Measurements from ENCODE around the gene HPCAL1.

HPCAL1 gene

GRCh38 chr2:10333247-10333613 is 30.5 kb downstream of the HPCAL1 start:
- TF ChIP-seq CTCF (IDR thresholded peaks at IDR 0.05; ENCODE audit: control insufficient read depth, insufficient read depth, low read depth, low read length, missing control alignments): no peak
- DNase-seq (ENCODE audit: low read depth): no peak

GRCh38 chr2:10333966-10334365 is 31.3 kb downstream of the HPCAL1 start:
- no peak for TF ChIP-seq CTCF (IDR thresholded peaks at IDR 0.05; ENCODE audit: control insufficient read depth, insufficient read depth, low read depth, low read length, missing control alignments)
- no peak overlapping the region for H3K4me3 ChIP-seq (ENCODE audit: control insufficient read depth, low read depth, low read length)
- DNase-seq (ENCODE audit: low read depth): no peak

More at GRCh38 chr2:10333247-10333613, 30.5 kb downstream of the HPCAL1 start:
- no peak overlapping the region for H3K4me3 ChIP-seq (ENCODE audit: control insufficient read depth, low read depth, low read length)

DNA sequence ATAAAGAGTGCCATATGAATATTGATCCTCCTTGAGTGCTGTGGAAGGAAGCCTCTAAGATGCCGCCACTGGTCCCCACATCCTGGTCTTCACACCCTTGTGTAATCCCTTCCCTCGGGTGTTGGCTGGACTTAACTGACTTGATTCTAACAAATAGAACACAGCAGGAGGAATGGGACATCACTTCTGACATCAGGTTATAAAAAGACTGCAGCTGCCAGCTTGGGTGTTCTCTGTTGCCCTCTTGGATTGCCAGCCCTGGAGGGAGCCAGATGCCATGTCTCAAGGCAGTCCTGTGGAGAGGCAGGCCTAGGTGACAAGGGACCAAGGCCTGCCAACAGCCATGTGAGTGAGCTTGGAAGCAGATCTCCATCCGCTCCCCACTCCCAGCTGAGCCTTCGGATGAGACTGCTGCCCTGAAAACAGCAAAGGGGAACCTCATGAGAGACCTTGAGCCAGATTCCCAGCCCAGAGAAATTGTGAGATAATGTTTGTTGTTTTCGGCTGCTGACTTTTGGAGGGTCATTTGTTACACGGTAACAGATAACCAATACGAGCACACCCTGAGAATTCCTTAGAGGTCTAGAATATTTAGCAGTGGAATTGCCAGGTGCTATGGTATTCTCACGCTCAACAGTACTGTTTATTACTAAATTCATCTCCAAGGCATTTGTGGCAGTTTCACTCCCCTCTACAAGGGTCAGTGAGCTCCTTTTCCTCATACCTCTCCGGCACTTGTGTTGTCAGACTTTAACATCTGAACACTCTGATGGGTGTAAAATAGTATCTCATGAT is 32.5 kb downstream of the HPCAL1 start:
- no peak overlapping the region for H3K4me3 ChIP-seq (ENCODE audit: control insufficient read depth, low read depth, low read length)
- no peak for DNase-seq (ENCODE audit: low read depth)
- no peak for TF ChIP-seq CTCF (IDR thresholded peaks at IDR 0.05; ENCODE audit: control insufficient read depth, insufficient read depth, low read depth, low read length, missing control alignments)

DNA sequence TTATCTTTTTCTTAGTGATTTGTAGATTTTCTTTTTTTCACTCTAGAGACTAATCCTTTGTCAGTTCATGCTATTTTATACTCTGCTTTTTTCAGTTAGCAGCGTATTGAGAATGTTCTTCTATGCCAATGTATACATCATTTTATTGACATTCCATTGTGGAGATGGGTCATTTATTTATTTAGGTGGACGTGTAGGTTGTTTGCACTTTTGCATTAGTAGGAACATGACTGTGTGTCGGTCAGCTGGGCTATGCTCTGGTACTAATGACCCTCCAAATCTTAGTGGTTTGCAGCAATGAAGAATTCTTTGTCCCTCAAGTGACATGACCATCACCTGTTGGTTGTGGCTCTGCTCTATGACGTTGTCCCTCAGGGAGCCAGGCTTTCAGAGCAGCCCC is 33.6 kb downstream of the HPCAL1 start:
- DNase-seq (ENCODE audit: low read depth): no peak
- no peak for TF ChIP-seq CTCF (IDR thresholded peaks at IDR 0.05; ENCODE audit: control insufficient read depth, insufficient read depth, low read depth, low read length, missing control alignments)
- no peak overlapping the region for H3K4me3 ChIP-seq (ENCODE audit: control insufficient read depth, low read depth, low read length)

DNA sequence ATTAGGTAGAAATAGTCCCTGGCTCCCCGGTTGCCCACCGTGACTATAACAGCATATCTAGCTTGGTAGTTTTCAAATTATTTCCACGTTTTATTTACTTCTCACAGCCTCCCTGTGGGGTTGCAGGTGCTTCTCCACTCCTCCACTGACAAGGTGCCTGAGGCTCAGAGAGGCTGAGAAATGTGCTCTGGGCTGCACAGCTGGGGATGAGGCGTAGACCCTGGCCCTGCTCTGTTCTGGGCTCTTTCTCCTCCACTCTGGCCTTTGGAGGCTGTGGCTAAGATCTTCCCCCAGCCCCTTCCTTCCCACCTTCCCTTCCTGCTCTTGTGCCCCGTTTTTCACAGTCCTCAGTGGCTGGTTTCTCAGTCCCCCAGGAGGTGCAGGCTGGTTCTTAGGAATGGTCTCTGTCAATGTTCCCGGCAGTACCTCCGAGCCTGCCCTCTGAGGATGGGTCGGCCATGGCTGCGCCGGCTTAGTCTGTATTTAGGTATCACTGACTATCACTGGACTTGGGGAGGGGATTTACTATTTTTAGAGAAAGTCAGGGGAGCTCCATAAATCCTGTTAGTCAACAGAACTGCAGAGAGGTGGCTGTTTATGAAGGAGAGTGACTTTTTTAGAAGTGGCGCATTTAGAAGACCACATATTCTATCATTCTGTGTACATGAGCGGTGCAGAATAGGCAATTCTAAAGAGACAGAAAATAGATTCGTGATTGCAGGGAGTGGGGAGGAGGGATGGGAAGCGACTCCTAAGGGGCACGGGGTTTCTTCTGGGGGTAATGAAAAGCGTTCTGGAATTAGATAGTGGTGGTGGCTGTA is 35.0 kb downstream of the HPCAL1 start:
- H3K4me3 ChIP-seq (ENCODE audit: control insufficient read depth, low read depth, low read length): no peak overlapping the region
- no peak for TF ChIP-seq CTCF (IDR thresholded peaks at IDR 0.05; ENCODE audit: control insufficient read depth, insufficient read depth, low read depth, low read length, missing control alignments)

DNA sequence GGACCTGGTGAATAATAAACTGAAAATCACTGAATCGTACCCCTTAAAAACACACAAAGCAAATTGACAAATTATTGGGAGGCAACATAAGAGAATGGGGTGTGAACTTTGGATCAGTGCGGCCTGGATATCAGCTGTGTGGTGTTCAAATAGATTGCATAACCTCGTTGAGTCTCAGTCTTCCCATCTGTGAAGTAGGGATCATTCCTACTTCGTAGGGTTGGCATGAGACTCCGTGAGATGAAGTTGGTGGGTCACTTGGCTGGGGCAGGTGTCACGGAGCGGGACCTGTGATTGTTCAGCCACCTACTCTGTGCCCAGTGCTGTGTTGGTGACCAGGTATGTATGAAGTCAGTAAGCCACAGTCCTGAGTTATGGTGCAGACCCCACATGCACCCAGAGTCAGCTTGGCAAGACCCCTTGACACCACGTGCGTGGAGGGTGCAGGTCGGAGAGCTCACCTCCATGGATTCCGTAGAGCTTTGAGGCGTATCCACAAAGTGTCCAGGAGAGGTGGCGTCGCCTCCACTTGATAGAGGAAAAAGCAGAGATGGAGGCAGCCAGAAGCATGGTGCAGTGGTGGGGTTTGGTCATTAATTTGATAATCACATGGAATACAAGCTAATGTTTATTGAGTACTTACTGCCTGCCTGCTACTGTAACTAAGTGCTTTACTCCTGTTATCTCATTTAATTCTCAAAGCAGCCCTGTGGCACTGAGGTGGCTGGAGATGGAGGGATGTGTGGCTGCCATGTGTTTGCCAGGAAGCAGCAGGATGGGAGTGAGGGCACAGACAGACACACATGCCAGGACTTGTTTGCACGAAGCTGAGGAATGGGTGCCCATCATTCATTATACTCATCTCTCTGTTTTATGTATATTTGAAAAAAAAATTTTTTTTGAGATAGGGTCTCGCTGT is 35.8 kb downstream of the HPCAL1 start:
- no peak for DNase-seq (ENCODE audit: low read depth)
- TF ChIP-seq CTCF (IDR thresholded peaks at IDR 0.05; ENCODE audit: control insufficient read depth, insufficient read depth, low read depth, low read length, missing control alignments): no peak
- H3K4me3 ChIP-seq (ENCODE audit: control insufficient read depth, low read depth, low read length): no peak overlapping the region

More for the DNA sequence above, 35.0 kb downstream of the HPCAL1 start:
- DNase-seq (ENCODE audit: low read depth): no peak
